SK-N-MC (cell line): ENCODE results near the gene PPIG.
"Not testable (repeated sequence)": the region's sequence is repeated elsewhere in the genome, so short reads cannot be mapped to it uniquely, and the experiment has no call there.

Experiments
- DNase-seq: peaks from one replicate; pipeline ENCODE4 v3.0.0-alpha.2; 2011; ENCODE audit warnings: low read depth, low spot score
- H3K27ac ChIP-seq: fragments of 200-600 bp; sonication (generic); 2 replicates; pipeline ENCODE4 v1.5.1; 2016; ENCODE audit warnings: mixed run types
- H3K36me3 ChIP-seq: fragments of 200-600 bp; sonication (generic); 2 replicates; pipeline ENCODE4 v1.6.1; 2017; ENCODE audit warnings: antibody characterized with exemption, low read length, mixed read lengths; ENCODE audit not compliant: insufficient read depth
- H3K4me3 ChIP-seq: fragments of 200-600 bp; sonication (generic); 2 replicates; pipeline ENCODE4 v1.5.1; 2016
- H3K9ac ChIP-seq: fragments of 200-600 bp; sonication (generic); 2 replicates; pipeline ENCODE4 v1.8.0; 2017; ENCODE audit warnings: mixed run types, mixed read lengths; ENCODE audit not compliant: insufficient read length
- H3K9me3 ChIP-seq: fragments of 200-600 bp; sonication (generic); 2 replicates; pipeline ENCODE4 v1.6.1; 2017; ENCODE audit warnings: low read depth, mild to moderate bottlenecking, antibody characterized with exemption, low read length, moderate library complexity, mixed read lengths
- EZH2 ChIP-seq: fragments of 200-600 bp; sonication (generic); IDR thresholded peaks from one replicate; pipeline ENCODE4 v1.6.1; 2017; ENCODE audit warnings: antibody characterized with exemption
- FOXP2 ChIP-seq: optimal IDR thresholded peaks from 2 replicates; pipeline ENCODE3; 2011; ENCODE audit warnings: mild to moderate bottlenecking, moderate library complexity; ENCODE audit not compliant: insufficient read depth; ENCODE audit errors: extremely low read length, control extremely low read depth
- POLR2AphosphoS5 ChIP-seq: IDR thresholded peaks from 2 replicates; pipeline ENCODE4 v1.6.1; 2012; ENCODE audit warnings: mild to moderate bottlenecking, low read depth, low read length, borderline replicate concordance

PPIG gene

DNA sequence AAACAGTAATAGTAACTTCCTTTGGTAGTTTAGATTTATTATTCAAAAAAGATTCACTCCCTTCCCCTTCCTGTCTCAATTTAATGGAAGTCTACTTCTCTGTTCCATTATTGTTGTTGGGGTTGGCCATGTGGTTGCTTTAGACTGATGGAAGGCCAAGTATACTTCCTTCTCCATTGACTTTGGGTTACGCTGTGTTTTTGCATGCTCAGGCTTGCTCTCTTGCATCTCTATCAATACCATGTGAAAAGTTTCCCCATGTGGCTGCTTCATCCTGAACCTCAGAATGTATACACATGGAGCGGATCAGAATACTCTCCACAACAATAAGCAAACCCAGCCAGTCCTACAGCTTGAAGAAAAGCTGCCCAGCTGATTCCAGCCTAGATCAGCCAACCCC, 89.8 kb downstream of the PPIG start:
- DNase-seq, result no peak
- H3K4me3 ChIP-seq, result no peak overlapping the region
- no peak for TF ChIP-seq POLR2AphosphoS5
- no peak for TF ChIP-seq FOXP2
- no peak for TF ChIP-seq EZH2

DNA sequence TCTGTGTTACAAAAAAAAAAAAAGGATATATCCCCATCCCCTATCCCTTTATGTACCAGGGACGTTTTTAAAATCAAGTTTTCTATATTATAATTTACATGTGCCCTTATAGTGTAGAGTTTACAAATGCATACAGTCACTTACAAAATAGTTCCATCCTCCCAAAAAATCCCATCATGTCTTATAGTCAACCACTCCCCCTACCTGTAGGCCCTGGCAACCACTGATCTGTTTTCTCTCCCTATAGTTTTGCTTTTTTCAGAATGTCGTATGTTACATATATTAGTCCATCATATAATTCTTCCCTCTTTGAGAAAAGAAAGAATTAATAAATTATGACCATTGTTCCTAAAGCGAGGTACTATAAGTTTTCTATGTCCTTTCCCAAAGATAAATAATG, 92.2 kb downstream of the PPIG start:
- DNase-seq, result no peak
- H3K9ac ChIP-seq, result no peak overlapping the region
- H3K4me3 ChIP-seq, result no peak overlapping the region
- H3K27ac ChIP-seq, result no peak overlapping the region
- H3K9me3 ChIP-seq, result no peaks in the 10 kb centered on the region
- no peaks in the 10 kb centered on the region for H3K36me3 ChIP-seq
- TF ChIP-seq POLR2AphosphoS5, result no peak
- TF ChIP-seq EZH2, result no peak
- no peak for TF ChIP-seq FOXP2

More for the DNA sequence above, 89.8 kb downstream of the PPIG start:
- Histone ChIP-seq H3K9me3 (no peaks in the 10 kb centered on the region), H3K9ac (no peak overlapping the region), H3K36me3 (no peaks in the 10 kb centered on the region), H3K27ac (no peak overlapping the region)

DNA sequence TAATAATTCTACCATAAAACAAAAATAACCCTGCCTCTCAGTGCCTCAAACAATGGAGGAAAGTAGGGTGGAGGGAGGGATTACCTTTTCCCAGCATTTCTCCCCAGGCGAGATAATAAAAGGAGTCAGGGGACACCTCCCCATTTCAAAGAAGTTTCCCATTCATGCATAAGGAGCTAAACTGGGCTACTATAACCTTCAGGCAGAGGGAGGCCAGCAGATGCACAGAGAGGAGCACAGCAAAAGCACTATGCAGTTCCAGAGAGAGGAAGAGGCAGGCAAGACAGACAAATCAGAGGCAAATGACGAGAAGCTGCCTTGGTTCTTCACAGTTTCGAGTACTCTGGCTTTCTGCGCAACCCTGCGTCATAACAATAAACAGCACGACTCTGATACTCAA, 92.7 kb downstream of the PPIG start:
- H3K9ac ChIP-seq, result no peak overlapping the region
- no peak overlapping the region for H3K27ac ChIP-seq
- TF ChIP-seq FOXP2 (no peak), EZH2 (no peak), POLR2AphosphoS5 (no peak)
- no peak for DNase-seq
- H3K36me3 ChIP-seq, result no peaks in the 10 kb centered on the region
- H3K9me3 ChIP-seq, result no peaks in the 10 kb centered on the region
- no peak overlapping the region for H3K4me3 ChIP-seq

DNA sequence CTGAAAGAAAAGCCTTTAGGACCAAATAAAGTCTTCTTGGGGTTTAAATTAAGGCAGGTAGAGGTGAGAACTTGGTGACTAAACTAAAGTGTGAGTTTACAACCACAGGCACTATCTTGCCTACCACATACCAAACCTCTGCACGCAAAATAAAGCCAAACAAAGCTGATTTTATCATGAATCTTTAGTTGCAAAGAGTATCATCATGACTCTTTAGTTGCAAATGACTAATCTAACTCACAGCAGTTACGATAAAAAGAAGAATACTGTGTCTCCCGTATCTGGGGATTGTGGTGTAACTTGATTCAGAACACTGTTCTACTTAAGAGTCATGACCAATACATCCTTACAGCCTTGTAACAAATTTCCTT, 98.9 kb downstream of the PPIG start:
- TF ChIP-seq EZH2, result no peak
- no peak for TF ChIP-seq POLR2AphosphoS5
- no peak for TF ChIP-seq FOXP2
- Histone ChIP-seq H3K4me3 (no peak overlapping the region), H3K9ac (no peak overlapping the region), H3K9me3 (no peaks in the 10 kb centered on the region), H3K27ac (no peak overlapping the region), H3K36me3 (no peaks in the 10 kb centered on the region)
- no peak for DNase-seq

DNA sequence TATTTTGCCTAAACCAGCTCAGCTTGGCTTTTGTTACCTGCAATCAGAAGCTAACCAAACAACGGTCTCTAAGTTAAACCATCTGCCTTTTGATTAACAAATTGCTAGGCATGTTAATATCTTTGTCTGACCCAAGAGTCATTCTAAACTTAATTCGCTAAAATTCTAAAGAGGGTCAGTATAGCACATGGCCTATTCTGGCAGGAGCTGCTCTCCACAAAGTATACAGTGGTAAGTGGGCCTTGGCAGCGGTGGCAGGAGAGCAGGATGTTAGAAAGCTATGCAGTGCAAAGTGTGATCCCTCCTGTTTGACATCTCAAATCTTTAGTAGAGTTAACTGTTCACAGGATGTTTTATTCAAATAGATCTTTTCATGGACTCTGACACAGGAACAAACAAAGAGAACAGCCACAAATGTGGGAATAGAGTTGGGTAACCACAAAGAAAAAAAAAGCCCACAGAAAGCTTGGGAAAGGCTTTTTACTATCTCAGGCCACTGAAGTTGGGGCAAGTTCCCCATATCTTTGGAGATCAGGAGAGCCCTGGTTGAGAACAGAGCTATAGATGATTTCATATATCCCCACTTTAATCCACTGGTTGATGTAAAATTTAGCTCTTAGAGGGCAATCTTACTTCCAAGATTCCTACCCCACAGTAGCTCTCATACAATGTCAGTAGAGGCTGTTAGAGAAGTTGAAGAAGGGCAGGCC, 99.4 kb downstream of the PPIG start:
- DNase-seq, result no peak
- no peaks in the 10 kb centered on the region for H3K36me3 ChIP-seq
- H3K9me3 ChIP-seq, result no peaks in the 10 kb centered on the region
- H3K27ac ChIP-seq, result no peak overlapping the region
- H3K9ac ChIP-seq, result no peak overlapping the region
- TF ChIP-seq FOXP2, result no peak
- no peak for TF ChIP-seq EZH2
- TF ChIP-seq POLR2AphosphoS5, result no peak
- no peak overlapping the region for H3K4me3 ChIP-seq

DNA sequence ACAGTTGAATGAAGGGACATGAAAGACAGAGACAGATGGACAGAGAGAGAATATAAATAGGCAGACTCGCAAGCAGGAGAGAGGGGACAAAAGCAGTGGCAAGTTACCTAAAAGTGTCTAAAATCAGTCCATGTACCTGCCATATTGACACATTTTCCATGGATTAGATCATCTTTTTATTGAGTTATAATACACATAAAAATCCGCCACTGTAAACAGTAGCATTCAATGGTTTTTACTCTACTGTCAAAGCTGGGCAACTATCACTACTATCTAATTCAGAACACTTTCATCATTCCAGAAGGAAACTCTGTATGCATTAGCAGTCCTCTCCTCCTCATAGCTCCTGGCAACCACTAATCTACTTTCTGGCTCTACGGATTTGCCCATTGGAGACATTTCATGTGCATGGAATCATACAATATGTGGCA, 100.0 kb downstream of the PPIG start:
- H3K27ac ChIP-seq, result no peak overlapping the region
- no peaks in the 10 kb centered on the region for H3K36me3 ChIP-seq
- no peak for DNase-seq
- no peak overlapping the region for H3K9ac ChIP-seq
- no peak overlapping the region for H3K4me3 ChIP-seq
- H3K9me3 ChIP-seq, result no peaks in the 10 kb centered on the region
- no peak for TF ChIP-seq FOXP2
- no peak for TF ChIP-seq EZH2
- no peak for TF ChIP-seq POLR2AphosphoS5

DNA sequence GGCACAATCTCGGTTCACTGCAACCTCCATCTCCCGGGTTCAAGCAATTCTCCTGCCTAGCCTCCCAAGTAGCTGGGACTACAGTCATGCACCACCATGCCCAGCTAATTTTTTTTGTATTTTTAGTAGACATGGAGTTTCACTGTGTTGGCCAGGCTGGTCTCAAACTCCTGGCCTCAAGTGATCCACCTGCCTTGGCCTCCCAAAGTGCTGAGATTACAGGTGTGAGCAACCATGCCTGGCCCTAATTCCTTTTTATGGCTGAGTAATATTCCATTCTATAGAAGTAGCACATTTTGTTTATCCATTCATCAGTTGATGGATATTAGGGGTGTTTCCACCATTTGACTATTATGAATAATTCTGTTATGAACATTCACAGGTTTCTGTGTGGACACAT, 100.6 kb downstream of the PPIG start:
- not testable (repeated sequence) for H3K9ac ChIP-seq, H3K9me3 ChIP-seq, H3K36me3 ChIP-seq, H3K27ac ChIP-seq, H3K4me3 ChIP-seq, DNase-seq

DNA sequence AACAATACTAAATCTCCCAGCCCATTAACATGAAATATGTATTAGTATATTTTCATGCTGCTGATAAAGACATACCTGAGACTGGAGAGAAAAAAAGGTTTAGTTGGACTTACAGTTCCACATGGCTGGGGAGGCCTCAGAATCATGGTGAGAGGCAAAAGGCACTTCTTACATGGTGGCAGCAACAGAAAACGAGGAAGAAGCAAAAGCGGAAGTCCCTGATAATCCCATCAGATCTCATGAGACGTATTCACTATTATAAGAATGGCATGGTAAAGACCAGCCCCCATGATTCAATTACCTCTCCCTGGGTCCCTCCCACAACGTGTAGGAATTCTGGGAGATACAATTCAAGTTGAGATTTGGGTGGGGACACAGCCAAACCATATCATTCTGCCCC, 102.7 kb downstream of the PPIG start:
- not testable (repeated sequence) for H3K36me3 ChIP-seq, H3K27ac ChIP-seq, DNase-seq, H3K9ac ChIP-seq, H3K4me3 ChIP-seq, H3K9me3 ChIP-seq

DNA sequence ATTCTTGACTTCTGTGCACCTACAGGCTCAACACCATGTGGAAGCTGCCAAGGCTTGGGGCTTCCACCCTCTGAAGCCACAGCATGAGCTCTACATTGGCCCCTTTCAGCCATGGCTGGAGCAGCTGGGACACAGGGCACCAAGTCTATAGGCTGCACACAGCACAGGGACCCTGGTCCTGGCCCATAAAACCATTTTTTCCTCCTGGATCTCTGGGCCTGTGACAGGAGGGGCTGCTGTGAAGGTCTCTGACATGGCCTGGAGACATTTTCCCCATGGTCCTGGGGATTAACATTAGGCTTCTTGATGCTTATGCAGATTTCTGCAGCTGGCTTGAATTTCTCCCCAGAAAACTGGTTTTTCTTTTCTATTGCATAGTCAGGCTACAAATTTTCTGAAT, 103.8 kb downstream of the PPIG start:
- H3K9me3 ChIP-seq, DNase-seq, H3K4me3 ChIP-seq, H3K9ac ChIP-seq, H3K36me3 ChIP-seq, H3K27ac ChIP-seq: not testable (repeated sequence)
